ENCODE results near the gene DYNLL2. TPM values are rescaled to one million over a fixed set of nuclear protein-coding genes. Genes with fewer than 3 reads are reported as not detected.

Gene DYNLL2
- total and polyA plus RNA-seq, 4 experiments from 2014 or later = 0.56 to 45.8 (median 23.5) TPM

Other genes starting within 250 kb of the DYNLL2 start
- 10 to 100 TPM; 28.7 to 29.5 TPM for gene MRPS23, start 233.4 kb upstream of the DYNLL2 start, total RNA-seq
- 10 to 100 TPM; 35.7 to 41.7 TPM for gene MRPS23, start 233.4 kb upstream of the DYNLL2 start, polyA plus RNA-seq
- under 1 TPM; 0.61 to 0.90 TPM for gene CUEDC1, start 128.0 kb upstream of the DYNLL2 start, total RNA-seq
- gene CUEDC1, start 128.0 kb upstream of the DYNLL2 start, polyA plus RNA-seq = not detected
- 10 to 100 TPM; 76.0 to 76.6 TPM for gene VEZF1, start 95.2 kb upstream of the DYNLL2 start, total RNA-seq
- gene VEZF1, start 95.2 kb upstream of the DYNLL2 start, polyA plus RNA-seq = 10 to 100 TPM; 30.6 to 50.2 TPM
- gene SRSF1, start 76.2 kb upstream of the DYNLL2 start, total RNA-seq = 100 to 1,000 TPM; 242 to 257 TPM
- gene SRSF1, start 76.2 kb upstream of the DYNLL2 start, polyA plus RNA-seq = 10 to 100 TPM; 32.4 to 59.3 TPM
- 1 to 10 TPM; 2.0 to 2.2 TPM for gene OR4D1, start 65.0 kb downstream of the DYNLL2 start, total RNA-seq
- 1 to 10 TPM; 1.9 to 2.0 TPM for gene OR4D1, start 65.0 kb downstream of the DYNLL2 start, polyA plus RNA-seq
- gene OR4D2, start 83.6 kb downstream of the DYNLL2 start, total RNA-seq = not detected
- gene OR4D2, start 83.6 kb downstream of the DYNLL2 start, polyA plus RNA-seq = not detected
- not detected for gene EPX, start 109.3 kb downstream of the DYNLL2 start, total RNA-seq
- not detected for gene EPX, start 109.3 kb downstream of the DYNLL2 start, polyA plus RNA-seq
- 10 to 100 TPM; 27.7 to 29.4 TPM for gene MKS1, start 135.8 kb downstream of the DYNLL2 start, total RNA-seq
- gene MKS1, start 135.8 kb downstream of the DYNLL2 start, polyA plus RNA-seq = 10 to 100 TPM; 12.1 to 13.7 TPM
- not detected for gene LPO, start 155.2 kb downstream of the DYNLL2 start, total RNA-seq
- not detected for gene LPO, start 155.2 kb downstream of the DYNLL2 start, polyA plus RNA-seq
- not detected for gene MPO, start 197.5 kb downstream of the DYNLL2 start, total RNA-seq
- not detected for gene MPO, start 197.5 kb downstream of the DYNLL2 start, polyA plus RNA-seq
- gene TSPOAP1, start 245.4 kb downstream of the DYNLL2 start, total RNA-seq = 10 to 100 TPM; 15.8 to 19.1 TPM
- under 1 TPM in 1 of 2 donors, not detected in 1; 0.80 TPM for gene TSPOAP1, start 245.4 kb downstream of the DYNLL2 start, polyA plus RNA-seq

Measured in CD4-positive, alpha-beta memory T cell (primary cell).